ENCODE data around the gene CHID1. TPM values are rescaled to one million over a fixed set of nuclear protein-coding genes. Genes with fewer than 3 reads are reported as not detected.

Gene CHID1
- total and polyA plus RNA-seq, 4 donors, result 36.1 to 105 (median 80.9) TPM

- H3K27me3 ChIP-seq (ENCODE audit: control insufficient read depth, insufficient read depth, low read length), result no peaks in the 10 kb centered on the region
- peaks cover 14% of the 10 kb centered on the region for H3K36me3 ChIP-seq (ENCODE audit: control insufficient read depth, insufficient read depth, low read length)
- H3K4me3 ChIP-seq (ENCODE audit: low read depth, low read length), result no peak overlapping the region
- peaks cover 25% of the 10 kb centered on the region for H3K4me1 ChIP-seq (ENCODE audit: control insufficient read depth, insufficient read depth, low read length)
- H3K9me3 ChIP-seq (ENCODE audit: control insufficient read depth, insufficient read depth, low read length), result no peaks in the 10 kb centered on the region
- H3K27ac ChIP-seq (ENCODE audit: low read depth, low read length), result no peak overlapping the region
- WGBS (ENCODE audit: insufficient coverage), result 100% methylated on average over 2 of the region's 4 CpGs
- no peak for DNase-seq (ENCODE audit: low read depth in 4 of 6, low spot score in 6 of 6)
Measured at GRCh38 chr11:913043-913442, 2.4 kb upstream of the CHID1 start.

DNA sequence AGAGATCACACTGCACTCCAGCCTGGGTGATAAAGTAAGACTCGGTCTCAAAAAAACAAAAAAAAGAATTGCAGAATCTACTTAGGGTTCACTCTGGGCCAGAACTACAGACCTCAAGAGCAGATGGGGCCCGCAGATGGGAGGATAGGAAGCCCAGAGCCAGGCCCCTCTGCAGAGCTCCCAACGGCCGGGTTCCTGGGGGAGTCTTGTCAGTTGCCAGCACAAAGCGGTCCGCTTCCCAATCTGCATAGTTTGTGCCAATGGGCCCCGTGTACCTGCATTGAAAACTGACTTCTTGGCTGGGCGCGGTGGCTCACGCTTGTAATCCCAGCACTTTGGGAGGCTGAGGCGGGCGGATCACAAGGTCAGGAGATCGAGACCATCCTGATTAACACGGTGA is 1.7 kb upstream of the CHID1 start:
- no peak for DNase-seq (ENCODE audit: low read depth in 4 of 6, low spot score in 6 of 6)
- Histone ChIP-seq H3K9me3 (ENCODE audit: control insufficient read depth, insufficient read depth, low read length) (no peaks in the 10 kb centered on the region), H3K27me3 (ENCODE audit: control insufficient read depth, insufficient read depth, low read length) (no peaks in the 10 kb centered on the region), H3K27ac (ENCODE audit: low read depth, low read length) (no peak overlapping the region), H3K36me3 (ENCODE audit: control insufficient read depth, insufficient read depth, low read length) (peaks cover 21% of the 10 kb centered on the region), H3K4me1 (ENCODE audit: control insufficient read depth, insufficient read depth, low read length) (peaks cover 25% of the 10 kb centered on the region), H3K4me3 (ENCODE audit: low read depth, low read length) (no peak overlapping the region)
- WGBS (ENCODE audit: insufficient coverage), result 92% methylated on average over 10 of the region's 14 CpGs

DNA sequence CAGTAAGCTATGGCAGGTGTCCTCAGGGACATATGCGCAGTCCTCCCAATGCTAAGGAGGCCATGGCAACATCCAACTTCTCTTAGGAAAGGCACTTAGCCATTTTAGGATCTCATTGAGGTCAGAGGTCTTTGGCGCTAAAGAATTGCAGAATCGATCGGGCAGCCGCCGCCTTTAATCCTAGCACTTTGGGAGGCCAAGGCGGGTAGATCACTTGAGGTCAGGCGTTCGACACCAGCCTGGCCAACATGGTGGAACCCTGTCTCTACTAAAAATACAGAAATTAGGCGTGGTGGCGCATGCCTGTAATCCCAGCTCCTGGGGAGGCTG is 1.2 kb upstream of the CHID1 start:
- H3K4me3 ChIP-seq (ENCODE audit: low read depth, low read length), result peak overlapping the region; percentile 64
- 89% methylated on average over 9 of the region's 11 CpGs for WGBS (ENCODE audit: insufficient coverage)
- H3K9me3 ChIP-seq (ENCODE audit: control insufficient read depth, insufficient read depth, low read length), result no peaks in the 10 kb centered on the region
- DNase-seq (ENCODE audit: low read depth in 4 of 6, low spot score in 6 of 6), result no peak
- peaks cover 24% of the 10 kb centered on the region for H3K36me3 ChIP-seq (ENCODE audit: control insufficient read depth, insufficient read depth, low read length)
- no peaks in the 10 kb centered on the region for H3K27me3 ChIP-seq (ENCODE audit: control insufficient read depth, insufficient read depth, low read length)
- peaks cover 25% of the 10 kb centered on the region for H3K4me1 ChIP-seq (ENCODE audit: control insufficient read depth, insufficient read depth, low read length)
- peak overlapping the region; percentile 8 for H3K27ac ChIP-seq (ENCODE audit: low read depth, low read length)

DNA sequence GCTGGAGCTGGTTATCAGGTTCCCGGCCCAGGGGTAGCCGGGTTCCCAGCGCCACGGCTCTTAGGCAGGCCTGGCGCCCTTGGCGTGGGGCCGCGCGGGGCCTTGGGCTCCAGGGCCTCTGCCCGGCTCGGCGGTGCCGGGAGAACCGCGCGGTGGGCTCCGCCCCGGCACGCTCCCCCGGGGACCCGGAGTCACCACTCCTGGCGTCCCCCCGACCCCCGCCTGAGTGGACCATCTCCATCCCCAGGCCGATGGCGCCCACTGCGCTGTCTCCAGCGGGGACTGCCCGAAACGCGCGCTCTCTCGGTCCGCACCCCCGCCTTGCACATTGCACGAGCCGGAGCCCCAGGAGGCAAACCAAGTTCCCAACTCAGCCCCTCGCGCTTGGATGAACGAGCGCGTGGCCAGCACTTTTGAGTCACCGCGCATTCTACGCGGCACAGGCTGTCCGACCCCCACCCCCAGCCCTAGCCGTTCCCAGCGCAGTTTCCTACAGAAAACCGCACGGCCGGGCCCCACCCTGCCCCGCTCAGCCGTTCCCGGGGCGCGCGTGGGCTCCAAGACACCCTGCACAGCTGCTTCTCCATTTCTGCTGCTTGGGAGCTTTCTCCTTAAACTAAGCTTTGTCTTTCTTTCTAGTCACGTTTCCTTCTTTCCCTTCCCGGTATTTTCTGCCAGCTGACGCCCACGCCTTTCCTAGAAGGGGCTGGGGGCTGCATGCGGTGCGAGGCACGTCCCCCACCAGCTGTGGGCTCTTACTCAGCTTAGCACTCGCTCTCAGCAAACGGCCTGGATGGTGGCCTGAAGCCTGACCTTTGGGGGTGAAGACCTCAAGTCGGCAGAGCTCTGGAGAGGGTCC is 650 bp upstream of the CHID1 start:
- peak in 2 of 6 donors; percentile 43 to 52 for DNase-seq (ENCODE audit: low read depth in 4 of 6, low spot score in 6 of 6)
- Histone ChIP-seq H3K4me3 (ENCODE audit: low read depth, low read length) (peak overlapping the region; percentile 64), H3K9me3 (ENCODE audit: control insufficient read depth, insufficient read depth, low read length) (no peaks in the 10 kb centered on the region), H3K27ac (ENCODE audit: low read depth, low read length) (peak overlapping the region; percentile 8), H3K36me3 (ENCODE audit: control insufficient read depth, insufficient read depth, low read length) (peaks cover 30% of the 10 kb centered on the region), H3K4me1 (ENCODE audit: control insufficient read depth, insufficient read depth, low read length) (peaks cover 25% of the 10 kb centered on the region), H3K27me3 (ENCODE audit: control insufficient read depth, insufficient read depth, low read length) (no peaks in the 10 kb centered on the region)
- under 1% methylated on average over 68 of the region's 68 CpGs for WGBS (ENCODE audit: insufficient coverage)

- Histone ChIP-seq H3K36me3 (ENCODE audit: control insufficient read depth, insufficient read depth, low read length) (peaks cover 36% of the 10 kb centered on the region), H3K9me3 (ENCODE audit: control insufficient read depth, insufficient read depth, low read length) (no peaks in the 10 kb centered on the region), H3K27me3 (ENCODE audit: control insufficient read depth, insufficient read depth, low read length) (no peaks in the 10 kb centered on the region), H3K4me3 (ENCODE audit: low read depth, low read length) (peak overlapping the region; percentile 64), H3K27ac (ENCODE audit: low read depth, low read length) (no peak overlapping the region), H3K4me1 (ENCODE audit: control insufficient read depth, insufficient read depth, low read length) (peaks cover 25% of the 10 kb centered on the region)
- WGBS (ENCODE audit: insufficient coverage), result 3% methylated on average over 37 of the region's 38 CpGs
- DNase-seq (ENCODE audit: low read depth in 4 of 6, low spot score in 6 of 6), result no peak
Measured at GRCh38 chr11:910044-910588, 494 bp downstream of the CHID1 start.

DNA sequence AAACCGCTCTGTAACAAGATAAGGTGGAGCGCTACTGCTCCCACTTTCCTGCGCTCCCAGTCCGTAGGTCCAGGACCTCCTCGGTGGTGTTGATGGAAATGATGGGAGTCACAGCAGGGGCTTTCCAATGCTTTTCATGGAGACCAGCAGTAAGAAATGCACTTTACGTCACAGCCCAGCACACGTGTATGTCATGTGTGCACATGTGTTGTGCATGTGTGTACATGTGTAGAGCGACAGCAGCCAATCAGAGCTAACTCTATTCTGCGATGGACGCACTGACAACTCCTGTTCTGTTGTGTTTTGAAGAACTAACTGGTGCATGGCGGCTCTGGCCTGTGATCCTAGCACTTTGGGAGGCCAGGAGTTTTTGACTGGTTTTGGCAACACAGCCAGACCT is 1.2 kb downstream of the CHID1 start:
- Histone ChIP-seq H3K27ac (ENCODE audit: low read depth, low read length) (no peak overlapping the region), H3K4me1 (ENCODE audit: control insufficient read depth, insufficient read depth, low read length) (peaks cover 25% of the 10 kb centered on the region), H3K36me3 (ENCODE audit: control insufficient read depth, insufficient read depth, low read length) (peaks cover 43% of the 10 kb centered on the region), H3K9me3 (ENCODE audit: control insufficient read depth, insufficient read depth, low read length) (no peaks in the 10 kb centered on the region), H3K4me3 (ENCODE audit: low read depth, low read length) (no peak overlapping the region), H3K27me3 (ENCODE audit: control insufficient read depth, insufficient read depth, low read length) (no peaks in the 10 kb centered on the region)
- WGBS (ENCODE audit: insufficient coverage), result 97% methylated on average over 11 of the region's 11 CpGs
- DNase-seq (ENCODE audit: low read depth in 4 of 6, low spot score in 6 of 6), result no peak

DNA sequence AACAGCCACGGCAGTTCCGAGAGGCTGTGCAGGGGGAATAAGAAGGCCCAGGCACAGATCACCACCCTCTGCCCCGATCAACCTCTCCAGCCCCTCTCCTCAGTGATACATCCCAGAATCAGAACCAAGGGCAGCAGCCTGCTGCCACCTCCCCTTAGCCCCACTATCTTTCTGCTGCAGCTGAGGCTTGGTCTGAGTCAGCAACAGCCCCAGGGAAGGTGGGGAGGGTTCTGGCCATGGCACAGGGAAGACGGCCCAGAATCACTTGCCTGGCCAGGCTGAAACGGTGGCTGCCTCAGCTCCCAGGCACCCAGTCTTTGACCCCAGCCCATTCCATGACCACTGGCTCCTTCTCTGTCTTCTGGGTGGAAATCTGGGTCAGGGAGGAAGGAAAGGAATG is 2.3 kb downstream of the CHID1 start:
- DNase-seq (ENCODE audit: low read depth in 4 of 6, low spot score in 6 of 6), result no peak
- Histone ChIP-seq H3K4me3 (ENCODE audit: low read depth, low read length) (no peak overlapping the region), H3K27ac (ENCODE audit: low read depth, low read length) (no peak overlapping the region), H3K36me3 (ENCODE audit: control insufficient read depth, insufficient read depth, low read length) (peaks cover 54% of the 10 kb centered on the region), H3K9me3 (ENCODE audit: control insufficient read depth, insufficient read depth, low read length) (no peaks in the 10 kb centered on the region), H3K4me1 (ENCODE audit: control insufficient read depth, insufficient read depth, low read length) (peaks cover 25% of the 10 kb centered on the region), H3K27me3 (ENCODE audit: control insufficient read depth, insufficient read depth, low read length) (no peaks in the 10 kb centered on the region)
- 94% methylated on average over 3 of the region's 5 CpGs for WGBS (ENCODE audit: insufficient coverage)

GRCh38 chr11:907668-908067 is 2.9 kb downstream of the CHID1 start:
- no peak overlapping the region for H3K4me3 ChIP-seq (ENCODE audit: low read depth, low read length)
- H3K27ac ChIP-seq (ENCODE audit: low read depth, low read length), result no peak overlapping the region
- DNase-seq (ENCODE audit: low read depth in 4 of 6, low spot score in 6 of 6), result no peak
- peaks cover 25% of the 10 kb centered on the region for H3K4me1 ChIP-seq (ENCODE audit: control insufficient read depth, insufficient read depth, low read length)
- H3K36me3 ChIP-seq (ENCODE audit: control insufficient read depth, insufficient read depth, low read length), result peaks cover 60% of the 10 kb centered on the region
- H3K9me3 ChIP-seq (ENCODE audit: control insufficient read depth, insufficient read depth, low read length), result no peaks in the 10 kb centered on the region
- no peaks in the 10 kb centered on the region for H3K27me3 ChIP-seq (ENCODE audit: control insufficient read depth, insufficient read depth, low read length)
- WGBS (ENCODE audit: insufficient coverage), result 95% methylated on average over 2 of the region's 2 CpGs

DNA sequence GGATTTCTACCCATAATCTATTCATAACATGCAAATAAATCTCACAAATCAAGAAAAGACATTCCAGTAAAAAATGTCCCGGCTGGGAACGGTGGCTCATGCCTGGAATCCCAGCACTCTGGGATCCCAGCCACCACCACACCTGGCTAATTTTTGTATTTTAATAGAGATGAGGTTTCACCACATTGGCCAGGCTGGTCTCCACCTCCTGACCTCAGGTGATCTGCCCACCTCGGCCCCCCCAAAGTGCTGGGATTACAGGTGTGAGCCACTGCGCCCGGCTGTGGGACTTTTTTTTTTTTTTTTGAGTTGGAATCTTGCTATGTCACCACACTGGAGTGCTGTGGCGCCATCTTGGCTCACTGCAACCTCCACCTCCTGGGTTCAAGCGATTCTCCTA is 4.7 kb downstream of the CHID1 start:
- no peak overlapping the region for H3K27ac ChIP-seq (ENCODE audit: low read depth, low read length)
- H3K9me3 ChIP-seq (ENCODE audit: control insufficient read depth, insufficient read depth, low read length), result no peaks in the 10 kb centered on the region
- H3K36me3 ChIP-seq (ENCODE audit: control insufficient read depth, insufficient read depth, low read length), result peaks cover 77% of the 10 kb centered on the region
- no CpG with 5 or more reads among the region's 7 CpGs for WGBS (ENCODE audit: insufficient coverage)
- no peak overlapping the region for H3K4me3 ChIP-seq (ENCODE audit: low read depth, low read length)
- DNase-seq (ENCODE audit: low read depth in 4 of 6, low spot score in 6 of 6), result no peak
- peaks cover 15% of the 10 kb centered on the region for H3K4me1 ChIP-seq (ENCODE audit: control insufficient read depth, insufficient read depth, low read length)
- no peaks in the 10 kb centered on the region for H3K27me3 ChIP-seq (ENCODE audit: control insufficient read depth, insufficient read depth, low read length)

- DNase-seq (ENCODE audit: low read depth in 4 of 6, low spot score in 6 of 6), result no peak
- Histone ChIP-seq H3K4me1 (ENCODE audit: control insufficient read depth, insufficient read depth, low read length) (peaks cover 5% of the 10 kb centered on the region), H3K27ac (ENCODE audit: low read depth, low read length) (no peak overlapping the region), H3K27me3 (ENCODE audit: control insufficient read depth, insufficient read depth, low read length) (no peaks in the 10 kb centered on the region), H3K9me3 (ENCODE audit: control insufficient read depth, insufficient read depth, low read length) (no peaks in the 10 kb centered on the region), H3K36me3 (ENCODE audit: control insufficient read depth, insufficient read depth, low read length) (peaks cover 91% of the 10 kb centered on the region), H3K4me3 (ENCODE audit: low read depth, low read length) (no peak overlapping the region)
- 92% methylated on average over 4 of the region's 7 CpGs for WGBS (ENCODE audit: insufficient coverage)
Measured at GRCh38 chr11:904380-904779, 6.2 kb downstream of the CHID1 start.

Measured in spinal cord (tissue), 10 donors.